PC-9 (cell line): Measurements from ENCODE around the gene EPB41L2.

Experiments
- EZH2 ChIP-seq: fragments of 200-600 bp; sonication (generic); IDR thresholded peaks from 2 replicates; pipeline ENCODE4 v1.8.0; 2017; ENCODE audit warnings: antibody characterized with exemption, low read depth
- TF ChIP-seq, protein P1 (sequence below): fragments of 200-600 bp; sonication (generic); conservative IDR thresholded peaks from 2 replicates; pipeline ENCODE4 v1.6.1; 2017; ENCODE audit warnings: mixed run types, antibody characterized with exemption, mild to moderate bottlenecking, moderate library complexity

DNA sequence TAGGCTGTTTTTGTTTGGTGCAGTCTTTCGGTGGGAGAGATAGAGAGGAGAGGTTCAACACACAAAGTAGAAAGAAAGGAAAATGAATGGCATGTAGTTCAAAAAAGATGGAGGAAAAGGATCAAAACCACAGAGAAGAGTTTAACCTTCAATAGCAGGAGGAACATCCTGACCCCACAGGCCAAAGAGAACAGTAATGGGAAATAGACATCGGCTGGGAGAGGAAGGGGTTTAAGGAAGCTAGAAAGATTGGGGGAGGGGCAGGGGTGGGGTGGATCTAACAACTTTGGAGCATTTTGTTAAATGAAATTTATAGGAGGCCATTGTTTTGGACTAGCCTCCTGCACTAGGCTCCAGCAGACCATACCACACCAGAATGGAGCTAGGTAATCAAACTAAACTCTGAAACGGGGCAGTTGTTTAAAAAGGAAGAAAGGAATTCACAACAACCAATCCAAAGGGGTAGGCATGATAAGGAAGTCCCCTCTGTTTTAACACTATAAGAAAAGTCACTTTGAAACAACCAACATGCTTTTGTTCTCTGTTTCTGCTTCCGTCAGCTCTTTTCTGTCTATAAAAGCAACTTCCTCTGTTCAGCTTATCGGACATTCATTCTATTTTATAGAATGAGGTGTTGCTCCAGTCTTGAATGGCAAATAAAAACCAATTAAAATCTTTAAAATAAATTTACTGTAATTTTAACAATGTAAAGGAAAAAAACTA, 82.6 kb downstream of the EPB41L2 start:
- TF ChIP-seq, protein P1, sequence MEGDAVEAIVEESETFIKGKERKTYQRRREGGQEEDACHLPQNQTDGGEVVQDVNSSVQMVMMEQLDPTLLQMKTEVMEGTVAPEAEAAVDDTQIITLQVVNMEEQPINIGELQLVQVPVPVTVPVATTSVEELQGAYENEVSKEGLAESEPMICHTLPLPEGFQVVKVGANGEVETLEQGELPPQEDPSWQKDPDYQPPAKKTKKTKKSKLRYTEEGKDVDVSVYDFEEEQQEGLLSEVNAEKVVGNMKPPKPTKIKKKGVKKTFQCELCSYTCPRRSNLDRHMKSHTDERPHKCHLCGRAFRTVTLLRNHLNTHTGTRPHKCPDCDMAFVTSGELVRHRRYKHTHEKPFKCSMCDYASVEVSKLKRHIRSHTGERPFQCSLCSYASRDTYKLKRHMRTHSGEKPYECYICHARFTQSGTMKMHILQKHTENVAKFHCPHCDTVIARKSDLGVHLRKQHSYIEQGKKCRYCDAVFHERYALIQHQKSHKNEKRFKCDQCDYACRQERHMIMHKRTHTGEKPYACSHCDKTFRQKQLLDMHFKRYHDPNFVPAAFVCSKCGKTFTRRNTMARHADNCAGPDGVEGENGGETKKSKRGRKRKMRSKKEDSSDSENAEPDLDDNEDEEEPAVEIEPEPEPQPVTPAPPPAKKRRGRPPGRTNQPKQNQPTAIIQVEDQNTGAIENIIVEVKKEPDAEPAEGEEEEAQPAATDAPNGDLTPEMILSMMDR: no peak
- no peak for TF ChIP-seq EZH2
